Spleen (tissue), 11 donors: ENCODE data around the gene SLC35G3. TPM values are rescaled to one million over a fixed set of nuclear protein-coding genes. Genes with fewer than 3 reads are reported as not detected.
"Not testable (repeated sequence)": the region's sequence is repeated elsewhere in the genome, so short reads cannot be mapped to it uniquely, and the experiment has no call there.

Experiments
- DNase-seq: peaks from one replicate; pipeline ENCODE4 v3.0.0-alpha.2; 2020
- H3K27ac ChIP-seq, 8 donors: fragments of 200-600 bp; sonication (generic) in 7 of 8; 1 replicate in 4 of 8; 2 replicates in 4 of 8; pipeline versions ENCODE4 v1.5.0 to v1.8.0; 2016 to 2021; ENCODE audit warnings: inconsistent platforms in 4 of 8, mild to moderate bottlenecking in 4 of 8, moderate library complexity in 1 of 8
- H3K27me3 ChIP-seq, 7 donors: fragments of 200-600 bp; sonication (generic) in 6 of 7; replicated peaks in 1 of 7; 1 replicate in 4 of 7; 2 replicates in 3 of 7; pipeline versions ENCODE4 v1.5.0 to v1.8.0; 2016 to 2021; ENCODE audit warnings: inconsistent platforms in 3 of 7, mild to moderate bottlenecking in 1 of 7
- H3K36me3 ChIP-seq, 6 donors: fragments of 200-600 bp; sonication (generic) in 5 of 6; 1 replicate in 4 of 6; 2 replicates in 2 of 6; pipeline versions ENCODE4 v1.5.0 to v1.8.0; 2016 to 2021; ENCODE audit warnings: inconsistent platforms in 2 of 6
- H3K4me1 ChIP-seq, 6 donors: fragments of 200-600 bp; sonication (generic) in 5 of 6; 1 replicate in 3 of 6; 2 replicates in 3 of 6; pipeline versions ENCODE4 v1.5.0 to v1.8.0; 2016 to 2021; ENCODE audit warnings: inconsistent platforms in 3 of 6
- H3K4me3 ChIP-seq, 8 donors: fragments of 200-600 bp; sonication (generic) in 7 of 8; 1 replicate in 4 of 8; 2 replicates in 4 of 8; pipeline versions ENCODE4 v1.5.0 to v1.8.0; 2016 to 2021; ENCODE audit warnings: inconsistent platforms in 4 of 8, mild to moderate bottlenecking in 4 of 8, moderate library complexity in 2 of 8
- H3K9me3 ChIP-seq, 8 donors: fragments of 200-600 bp; sonication (generic) in 7 of 8; 1 replicate in 4 of 8; 2 replicates in 4 of 8; pipeline versions ENCODE4 v1.5.0 to v1.8.0; 2016 to 2021; ENCODE audit warnings: inconsistent platforms in 4 of 8
- POLR2A ChIP-seq, 3 donors: fragments of 450-650 bp; IDR thresholded peaks; one replicate each; pipeline ENCODE4 v1.5.1; 2017; ENCODE audit warnings: antibody characterized with exemption in 3 of 3, mild to moderate bottlenecking in 1 of 3
- POLR2AphosphoS5 ChIP-seq, 3 donors: sonication (generic); formaldehyde crosslinking; IDR thresholded peaks; one replicate each; pipeline ENCODE4 v1.5.1; 2017; ENCODE audit warnings: antibody characterized with exemption in 3 of 3
- WGBS, 5 donors: extraction: QIAGEN DNeasy Blood & Tissue Kit in 3 of 5; methylation state at CpG; one replicate each; pipeline versions ENCODE4 v1.1.5 to v1.1.7; 2013 to 2018; 5-methylcytosine and 5-hydroxymethylcytosine counted together
- intact Hi-C: fragments of 100-400 bp; cut with DNase I; formaldehyde crosslinking; loops from one replicate; pipeline ENCODE4 v1.15.0; 2023; ENCODE audit warnings: low total_unique reads
- polyA plus RNA-seq, 3 donors: library from polyadenylated mRNA; stranded (reverse); fragments of 200-250 nt; gene quantifications; one replicate each; pipeline ENCODE4 v1.2.1, GENCODE V29; 2013
- total RNA-seq, 7 donors: library from RNA; depleted of rRNA in 3 of 7; stranded (reverse); fragments of >200 nt in 3 of 7; fragmentation: NEBNext Ultra II Directional in 4 of 7; extraction: Animal tissue kit (Norgen Biotek cat#: 25700) in 4 of 7; gene quantifications; one replicate each; pipeline versions ENCODE4 v1.1.0 to v1.2.1, GENCODE V29; 2016 to 2021
- TF ChIP-seq, protein P1 (sequence below), 11 experiments: fragments of 200-600 bp in 7 of 11; fragments of 450-650 bp in 4 of 11; sonication (generic) in 4 of 11; IDR thresholded peaks in 8 of 11; conservative IDR thresholded peaks in 3 of 11; 1 replicate in 7 of 11; 2 replicates in 4 of 11; pipeline versions ENCODE4 v1.4.0 to v1.8.0; 2016 to 2021; ENCODE audit warnings: antibody characterized with exemption in 11 of 11, inconsistent platforms in 4 of 11, mild to moderate bottlenecking in 1 of 11
- donor health status: healthy with polysubstance abuse.
- donor health status: DM: no; HTN: no; CAD: no; lungs with moderate emphysema.
- donor health status: DM: no; HTN: no; CAD: no.
- donor health status: Bipolar disorder and iron deficiency.
- donor health status: healthy.
- donor health status: DM: no; HTN: no; CAD: no.
- donor health status: DM: yes; HTN: yes; CAD: no.

The SLC35G3 gene
- total and polyA plus RNA-seq, 10 donors, result 0.04 TPM; not detected in 9

DNA sequence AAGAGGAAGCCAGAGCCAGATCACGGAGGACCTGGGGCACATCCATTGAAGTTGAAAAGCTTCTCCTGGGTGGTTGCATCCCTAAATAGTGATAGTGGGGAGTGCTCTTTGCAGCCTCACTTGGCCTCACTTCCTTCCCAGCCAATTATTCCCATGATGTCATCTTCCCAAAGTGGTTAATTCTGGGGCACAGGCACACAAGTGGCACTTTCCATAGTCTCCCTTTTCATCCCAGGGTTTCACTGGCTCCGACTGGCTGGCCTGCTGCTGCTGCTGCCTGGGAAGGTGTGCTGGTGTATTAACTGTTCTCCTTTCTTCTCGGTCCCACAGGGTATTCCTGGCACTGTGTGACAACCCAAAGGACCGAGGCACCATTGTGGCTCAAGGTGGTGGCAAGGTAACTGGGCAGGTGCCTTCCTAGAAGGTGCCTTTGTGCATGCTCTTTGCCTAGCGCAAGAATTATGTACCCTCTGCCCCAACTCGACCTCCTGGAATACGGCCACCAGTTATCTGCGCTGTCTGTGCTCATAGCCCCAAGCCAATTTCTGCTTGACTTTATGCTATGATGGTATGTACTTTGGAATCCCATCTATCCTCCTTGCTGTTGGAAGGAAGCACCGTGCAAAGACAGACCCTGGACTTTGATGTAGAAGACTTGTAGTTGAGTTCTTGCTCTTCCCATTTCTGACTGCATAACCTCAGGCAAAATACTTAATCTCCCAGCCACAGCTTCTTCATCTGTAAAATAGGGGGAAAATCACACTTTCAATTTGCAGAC is 18.4 kb downstream of the SLC35G3 start:
- Histone ChIP-seq H3K4me1 (peaks cover 0 to 31% (median 12%) of the 10 kb centered on the region in 6 donors), H3K36me3 (no peaks in the 10 kb centered on the region), H3K27ac (no peak overlapping the region), H3K9me3 (peaks cover 0 to 2% (median 0%) of the 10 kb centered on the region in 8 donors), H3K27me3 (no peaks in the 10 kb centered on the region), H3K4me3 (no peak overlapping the region)
- DNase-seq, result no peak
- intact Hi-C loops, result loop anchor here (10.0 kb wide), 1 partner anchor 69 kb away; the partner anchor contains the start of gene SLFN5
- 85 to 93% (median 90%) methylated on average over 9 of the region's 9 CpGs for WGBS, 5 donors
- TF ChIP-seq, protein P1, sequence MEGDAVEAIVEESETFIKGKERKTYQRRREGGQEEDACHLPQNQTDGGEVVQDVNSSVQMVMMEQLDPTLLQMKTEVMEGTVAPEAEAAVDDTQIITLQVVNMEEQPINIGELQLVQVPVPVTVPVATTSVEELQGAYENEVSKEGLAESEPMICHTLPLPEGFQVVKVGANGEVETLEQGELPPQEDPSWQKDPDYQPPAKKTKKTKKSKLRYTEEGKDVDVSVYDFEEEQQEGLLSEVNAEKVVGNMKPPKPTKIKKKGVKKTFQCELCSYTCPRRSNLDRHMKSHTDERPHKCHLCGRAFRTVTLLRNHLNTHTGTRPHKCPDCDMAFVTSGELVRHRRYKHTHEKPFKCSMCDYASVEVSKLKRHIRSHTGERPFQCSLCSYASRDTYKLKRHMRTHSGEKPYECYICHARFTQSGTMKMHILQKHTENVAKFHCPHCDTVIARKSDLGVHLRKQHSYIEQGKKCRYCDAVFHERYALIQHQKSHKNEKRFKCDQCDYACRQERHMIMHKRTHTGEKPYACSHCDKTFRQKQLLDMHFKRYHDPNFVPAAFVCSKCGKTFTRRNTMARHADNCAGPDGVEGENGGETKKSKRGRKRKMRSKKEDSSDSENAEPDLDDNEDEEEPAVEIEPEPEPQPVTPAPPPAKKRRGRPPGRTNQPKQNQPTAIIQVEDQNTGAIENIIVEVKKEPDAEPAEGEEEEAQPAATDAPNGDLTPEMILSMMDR (IDR thresholded peaks at IDR 0.05 in 8 of 11, conservative IDR thresholded peaks at IDR 0.05 in 3 of 11), result no peak
- TF ChIP-seq POLR2A (IDR thresholded peaks at IDR 0.05), result no peak
- no peak for TF ChIP-seq POLR2AphosphoS5 (IDR thresholded peaks at IDR 0.05)

- Histone ChIP-seq H3K9me3 (peaks cover 0 to 2% (median 0%) of the 10 kb centered on the region in 8 donors), H3K36me3 (no peaks in the 10 kb centered on the region), H3K4me3 (no peak overlapping the region), H3K27me3 (no peaks in the 10 kb centered on the region), H3K4me1 (peaks cover 0 to 31% (median 12%) of the 10 kb centered on the region in 6 donors), H3K27ac (no peak overlapping the region)
- 87 to 98% (median 90%) methylated on average over 2 of the region's 2 CpGs for WGBS, 5 donors
- intact Hi-C loops, result loop anchor here (5.0 to 10.0 kb wide), 2 partner anchors 70 to 362 kb away; partner anchors contain the start of genes SLFN12L and SLFN5
- DNase-seq, result no peak
- TF ChIP-seq POLR2AphosphoS5 (IDR thresholded peaks at IDR 0.05) (no peak), POLR2A (IDR thresholded peaks at IDR 0.05) (no peak)
- TF ChIP-seq, protein P1 (IDR thresholded peaks at IDR 0.05 in 8 of 11, conservative IDR thresholded peaks at IDR 0.05 in 3 of 11), result no peak
These were observed 19.3 kb downstream of the SLC35G3 start for GRCh38 chr17:35174835-35175334.

GRCh38 chr17:35172321-35172720 is 21.9 kb downstream of the SLC35G3 start:
- not testable (repeated sequence) for DNase-seq, H3K36me3 ChIP-seq, H3K9me3 ChIP-seq, H3K27me3 ChIP-seq, H3K4me3 ChIP-seq
- Histone ChIP-seq H3K4me1 (peaks cover 0 to 25% (median 12%) of the 10 kb centered on the region in 6 donors), H3K27ac (peak overlapping the region in 4 of 8 donors; percentile 4 to 20 (median 10))
- intact Hi-C loops, result loop anchor here (5.0 to 10.0 kb wide), 2 partner anchors 72 to 365 kb away; partner anchors contain the start of genes SLFN12L and SLFN5
- 90 to 96% (median 91%) methylated on average over 3 of the region's 3 CpGs for WGBS, 5 donors

DNA sequence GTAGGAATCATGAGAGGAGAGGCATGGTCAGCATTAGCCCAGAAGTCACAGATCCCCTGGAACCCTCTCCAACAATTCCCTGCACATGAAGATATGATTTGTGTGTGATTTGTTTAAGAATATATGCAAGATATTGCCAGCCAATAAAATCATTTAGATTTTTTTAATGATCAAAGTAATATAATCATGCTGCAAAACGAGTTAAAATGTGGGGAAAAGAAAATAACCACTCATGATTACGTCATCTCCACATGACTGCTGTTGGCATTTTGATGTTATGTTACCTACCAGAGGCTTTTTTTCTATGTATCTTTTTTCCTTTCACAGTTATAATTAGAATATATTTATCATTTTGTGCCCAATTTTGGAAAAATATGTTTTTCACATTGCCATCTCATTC is 22.4 kb downstream of the SLC35G3 start:
- Histone ChIP-seq H3K4me3 (no peak overlapping the region), H3K4me1 (peaks cover 0 to 20% (median 10%) of the 10 kb centered on the region in 6 donors), H3K27me3 (no peaks in the 10 kb centered on the region), H3K36me3 (no peaks in the 10 kb centered on the region), H3K9me3 (no peaks in the 10 kb centered on the region), H3K27ac (peak overlapping the region in 4 of 8 donors; percentile 4 to 20 (median 10))
- intact Hi-C loops, result loop anchor here (5.0 to 10.0 kb wide), 2 partner anchors 73 to 365 kb away; partner anchors contain the start of genes SLFN12L and SLFN5
- 33 to 51% (median 47%) methylated on average over 2 of the region's 2 CpGs for WGBS, 5 donors
- DNase-seq, result no peak
- TF ChIP-seq, protein P1 (IDR thresholded peaks at IDR 0.05 in 8 of 11, conservative IDR thresholded peaks at IDR 0.05 in 3 of 11), result no peak
